NT2/D1 (cell line): ENCODE measurements around the gene ZNF629.
A peak's percentile ranks its signal among the peaks of the same experiment; 100 is the strongest.

ENCODE experiments used
- DNase-seq: peaks from one replicate; pipeline ENCODE4 v3.0.0-alpha.2; 2011; ENCODE audit warnings: low read depth, low spot score
- H3K27me3 ChIP-seq: 2 replicates; pipeline ENCODE4 v1.6.0; 2011; ENCODE audit warnings: mild to moderate bottlenecking; ENCODE audit not compliant: insufficient read length, insufficient read depth
- H3K36me3 ChIP-seq: 2 replicates; pipeline ENCODE4 v1.6.1; 2011; ENCODE audit warnings: mild to moderate bottlenecking, low read length, mixed read lengths; ENCODE audit not compliant: insufficient read depth, insufficient read length
- H3K4me1 ChIP-seq: 2 replicates; pipeline ENCODE4 v1.5.1; 2011; ENCODE audit not compliant: insufficient read depth, insufficient read length
- H3K4me3 ChIP-seq: 2 replicates; pipeline ENCODE4 v1.5.1; 2011; ENCODE audit warnings: low read depth; ENCODE audit not compliant: insufficient read length
- H3K9ac ChIP-seq: 2 replicates; pipeline ENCODE4 v1.6.0; 2011; ENCODE audit warnings: low read depth; ENCODE audit not compliant: insufficient read length
- H3K9me3 ChIP-seq: 2 replicates; pipeline ENCODE4 v1.5.1; 2011; ENCODE audit warnings: mild to moderate bottlenecking, low read length; ENCODE audit not compliant: insufficient read depth
- SUZ12 ChIP-seq: IDR thresholded peaks from 2 replicates; pipeline ENCODE4 v1.6.1; 2011; ENCODE audit not compliant: insufficient read length, insufficient read depth; ENCODE audit errors: extremely low read depth
- YY1 ChIP-seq: IDR thresholded peaks from 2 replicates; pipeline ENCODE4 v1.6.1; 2011; ENCODE audit not compliant: insufficient read length, insufficient read depth
- ZNF274 ChIP-seq: IDR thresholded peaks from 2 replicates; pipeline ENCODE4 v1.6.1; 2011; ENCODE audit warnings: mild to moderate bottlenecking, low read depth, low read length

Gene ZNF629

GRCh38 chr16:30802936-30803335 is 15.9 kb upstream of the ZNF629 start:
- no peak overlapping the region for H3K4me3 ChIP-seq
- no peak for TF ChIP-seq SUZ12
- no peak for TF ChIP-seq ZNF274
- no peak for TF ChIP-seq YY1
- DNase-seq = no peak
- H3K4me1 ChIP-seq = no peaks in the 10 kb centered on the region
- H3K27me3 ChIP-seq = no peaks in the 10 kb centered on the region
- H3K9me3 ChIP-seq = no peaks in the 10 kb centered on the region
- H3K36me3 ChIP-seq = no peaks in the 10 kb centered on the region
- H3K9ac ChIP-seq = no peak overlapping the region

- TF ChIP-seq SUZ12 = no peak
- TF ChIP-seq YY1 = no peak
- no peak for TF ChIP-seq ZNF274
- Histone ChIP-seq H3K4me3 (no peak overlapping the region), H3K27me3 (no peaks in the 10 kb centered on the region), H3K36me3 (no peaks in the 10 kb centered on the region), H3K9ac (no peak overlapping the region), H3K9me3 (no peaks in the 10 kb centered on the region), H3K4me1 (peaks cover 2% of the 10 kb centered on the region)
- no peak for DNase-seq
Measured at GRCh38 chr16:30797670-30798309, 10.8 kb upstream of the ZNF629 start.

GRCh38 chr16:30794634-30795033 is 7.6 kb upstream of the ZNF629 start:
- no peak for DNase-seq
- no peak overlapping the region for H3K4me3 ChIP-seq
- H3K27me3 ChIP-seq = no peaks in the 10 kb centered on the region
- H3K9me3 ChIP-seq = no peaks in the 10 kb centered on the region
- H3K36me3 ChIP-seq = no peaks in the 10 kb centered on the region
- peaks cover 2% of the 10 kb centered on the region for H3K4me1 ChIP-seq
- H3K9ac ChIP-seq = no peak overlapping the region
- TF ChIP-seq YY1 = no peak
- TF ChIP-seq ZNF274 = no peak
- no peak for TF ChIP-seq SUZ12

DNA sequence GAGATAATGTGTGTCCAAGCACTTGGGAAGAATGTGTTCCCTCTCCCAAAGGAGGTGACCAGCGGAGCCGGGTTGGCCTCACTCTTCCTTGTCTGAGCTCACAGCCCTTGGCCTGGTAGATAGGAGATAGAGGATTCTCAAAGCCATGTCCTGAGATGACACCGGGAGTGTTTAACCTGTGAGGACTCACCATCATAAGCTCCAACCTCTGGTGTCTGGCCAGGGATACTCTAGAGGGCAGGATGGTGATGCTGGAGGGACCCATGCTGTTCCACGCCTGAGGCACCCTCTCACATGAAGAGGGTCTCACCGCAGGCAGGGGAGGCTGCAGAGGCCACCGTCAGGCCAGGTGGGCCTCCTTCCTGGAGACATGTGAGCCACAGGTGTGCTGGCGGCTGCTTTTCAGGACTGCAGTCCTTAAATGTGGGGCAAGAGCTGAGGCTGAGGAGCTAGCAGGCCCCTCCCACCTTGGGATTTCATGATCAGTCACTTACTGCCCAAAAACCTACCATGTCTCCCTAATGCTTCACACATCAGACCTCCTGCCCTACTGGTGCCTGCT is 6.6 kb upstream of the ZNF629 start:
- DNase-seq = no peak
- no peaks in the 10 kb centered on the region for H3K36me3 ChIP-seq
- H3K27me3 ChIP-seq = no peaks in the 10 kb centered on the region
- TF ChIP-seq SUZ12 = no peak
- TF ChIP-seq ZNF274 = no peak
- no peak for TF ChIP-seq YY1
- H3K9ac ChIP-seq = no peak overlapping the region
- no peaks in the 10 kb centered on the region for H3K9me3 ChIP-seq
- peaks cover 2% of the 10 kb centered on the region for H3K4me1 ChIP-seq
- H3K4me3 ChIP-seq = no peak overlapping the region

DNA sequence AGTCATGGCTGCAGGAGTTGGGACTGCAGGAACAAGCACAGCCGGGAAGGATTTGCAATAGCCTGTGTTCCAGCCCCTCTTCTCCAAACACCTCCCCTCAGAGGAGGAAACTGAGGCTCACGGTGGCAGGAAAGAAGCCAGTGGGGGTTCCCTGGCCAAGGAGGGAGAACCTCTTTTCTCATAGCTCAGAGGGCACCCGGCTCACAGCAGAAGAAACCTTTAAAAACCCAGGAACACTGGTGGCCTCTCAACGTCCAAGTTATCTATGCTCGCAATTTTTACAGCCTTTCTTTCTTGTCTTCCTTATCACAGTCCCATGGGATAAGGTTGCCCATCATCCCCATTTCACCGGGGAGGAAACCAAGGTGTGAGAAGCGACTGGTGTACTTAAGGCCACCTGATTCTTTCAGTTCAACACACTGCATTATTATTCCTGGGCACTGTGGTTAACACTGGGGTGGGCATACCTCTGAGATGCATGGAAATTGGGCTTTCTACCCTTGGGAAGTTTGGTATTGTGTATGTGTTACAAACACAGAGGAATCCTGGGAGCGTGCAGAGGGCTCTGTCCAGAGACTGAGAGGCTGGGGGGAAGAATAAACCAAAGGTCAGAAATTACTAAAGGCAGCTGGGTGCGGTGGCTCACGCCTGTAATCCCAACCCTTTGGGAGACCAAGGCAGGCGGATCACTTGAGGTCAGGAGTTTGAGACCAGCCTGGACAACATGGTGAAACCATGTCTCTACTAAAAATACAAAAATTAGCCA is 791 bp upstream of the ZNF629 start:
- TF ChIP-seq YY1 (no peak), ZNF274 (no peak), SUZ12 (no peak)

DNA sequence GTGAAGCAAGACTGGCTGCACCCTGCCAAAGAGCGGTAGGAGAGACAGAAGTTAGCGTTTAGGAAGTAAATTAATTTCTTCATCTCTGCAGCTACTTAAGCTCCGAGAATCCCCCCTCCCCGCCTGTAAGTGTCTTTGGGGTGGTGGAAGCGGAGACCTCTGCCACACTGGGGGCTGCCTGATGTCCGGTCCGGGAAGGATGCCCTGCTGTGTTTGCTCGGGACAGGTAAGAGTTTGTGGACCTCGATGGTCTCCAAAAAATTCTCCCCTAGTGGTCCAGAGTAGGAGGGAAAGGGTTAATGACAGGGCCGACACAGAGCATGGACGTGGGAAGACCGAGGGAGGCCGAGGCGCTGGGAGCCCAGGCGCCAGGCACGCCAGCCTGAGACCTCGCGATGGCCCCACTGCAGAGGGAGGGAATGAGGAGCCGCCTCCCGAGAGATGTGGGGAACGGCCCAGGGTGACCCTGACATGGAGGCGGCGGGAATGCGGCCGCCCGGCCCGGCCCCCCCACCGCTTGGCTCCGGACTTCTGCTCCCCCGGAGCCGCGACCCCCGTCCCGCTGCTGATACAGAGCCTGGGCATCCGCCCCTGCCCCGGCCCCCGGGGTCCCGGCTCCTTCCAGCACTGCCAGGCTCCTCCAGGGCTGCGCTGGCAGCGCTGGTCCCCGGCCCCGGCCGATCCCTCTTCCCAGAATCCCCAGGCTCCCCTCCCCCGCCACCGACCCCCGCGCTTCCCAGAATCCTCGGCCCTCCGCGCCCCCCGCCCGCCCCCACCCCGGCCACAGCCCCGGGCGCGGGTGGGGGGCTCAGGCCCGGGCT is 680 bp downstream of the ZNF629 start:
- TF ChIP-seq ZNF274 (no peak), YY1 (peak; percentile 16)
- no peaks in the 10 kb centered on the region for H3K9me3 ChIP-seq
- H3K9ac ChIP-seq = peak overlapping the region; percentile 98
- DNase-seq = no peak
- H3K4me3 ChIP-seq = peak overlapping the region; percentile 87
- H3K36me3 ChIP-seq = peaks cover 46% of the 10 kb centered on the region
- H3K27me3 ChIP-seq = no peaks in the 10 kb centered on the region
- H3K4me1 ChIP-seq = peaks cover 2% of the 10 kb centered on the region

More for the DNA sequence above, 791 bp upstream of the ZNF629 start:
- Histone ChIP-seq H3K4me3 (peak overlapping the region; percentile 87), H3K4me1 (peaks cover 2% of the 10 kb centered on the region), H3K9me3 (no peaks in the 10 kb centered on the region), H3K27me3 (no peaks in the 10 kb centered on the region), H3K36me3 (peaks cover 31% of the 10 kb centered on the region), H3K9ac (peak overlapping the region; percentile 98)
- no peak for DNase-seq
